NT2/D1 (cell line): ENCODE results near the gene FEZ2.

Source experiments
- SUZ12 ChIP-seq: IDR thresholded peaks from 2 replicates; pipeline ENCODE4 v1.6.1; 2011; ENCODE audit not compliant: insufficient read length, insufficient read depth; ENCODE audit errors: extremely low read depth
- ZNF274 ChIP-seq: IDR thresholded peaks from 2 replicates; pipeline ENCODE4 v1.6.1; 2011; ENCODE audit warnings: mild to moderate bottlenecking, low read depth, low read length

GRCh38 chr2:36587101-36587500, 10.9 kb downstream of the FEZ2 start:
- TF ChIP-seq ZNF274: no peak
- TF ChIP-seq SUZ12: no peak
